Globus pallidus (tissue), 1 donor: Measurements from ENCODE around the gene DDX25.

Source experiments
- DNase-seq: peaks from one replicate; pipeline ENCODE4 v3.0.0-alpha.2; 2015; ENCODE audit warnings: low spot score

Gene DDX25

DNA sequence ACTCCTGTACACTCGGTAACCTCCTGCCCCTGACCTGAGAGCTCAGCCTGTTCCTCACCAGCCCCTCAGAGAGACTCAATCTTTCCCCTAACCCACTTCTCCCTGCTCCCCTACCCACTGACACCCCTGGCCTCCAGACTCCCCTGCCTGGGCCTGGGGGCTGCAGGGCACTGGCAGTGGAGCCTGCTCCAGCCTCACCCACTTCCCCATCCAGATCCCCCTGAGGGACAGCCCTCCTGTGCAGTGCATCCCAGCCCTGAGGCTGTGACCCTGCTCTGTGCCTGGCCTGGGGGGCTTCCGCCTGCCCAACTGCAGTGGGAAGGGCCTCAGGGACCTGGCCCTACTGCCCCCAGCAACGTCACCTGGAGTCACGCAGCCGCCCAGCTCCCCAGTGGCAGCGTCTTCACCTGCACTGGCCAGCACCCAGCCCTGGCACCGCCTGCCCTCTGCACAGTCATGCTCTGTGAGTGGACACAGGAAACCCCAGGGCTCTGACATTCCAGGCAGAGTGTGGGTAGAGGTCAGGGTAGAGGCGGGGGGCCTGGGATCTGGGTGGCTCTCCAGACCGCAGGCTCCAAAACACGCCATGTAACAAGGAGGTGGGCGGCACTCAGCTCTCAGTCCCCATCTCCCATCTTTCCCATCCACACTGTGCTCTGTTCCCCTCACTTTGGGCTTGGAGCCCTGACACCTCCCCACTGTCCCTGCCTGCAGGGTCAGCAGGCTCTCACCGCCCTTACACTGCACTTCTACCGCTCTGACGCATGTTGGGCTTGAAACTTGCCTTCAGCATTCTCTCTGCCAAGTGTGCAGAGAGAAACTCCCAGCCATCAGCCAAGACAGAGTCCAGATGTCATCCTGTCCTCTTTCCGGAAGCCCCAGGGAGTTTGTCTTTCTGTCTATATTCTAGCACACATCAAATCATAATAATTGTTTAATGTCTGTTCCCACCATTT, 46.7 kb downstream of the DDX25 start:
- DNase-seq = no peak

DNA sequence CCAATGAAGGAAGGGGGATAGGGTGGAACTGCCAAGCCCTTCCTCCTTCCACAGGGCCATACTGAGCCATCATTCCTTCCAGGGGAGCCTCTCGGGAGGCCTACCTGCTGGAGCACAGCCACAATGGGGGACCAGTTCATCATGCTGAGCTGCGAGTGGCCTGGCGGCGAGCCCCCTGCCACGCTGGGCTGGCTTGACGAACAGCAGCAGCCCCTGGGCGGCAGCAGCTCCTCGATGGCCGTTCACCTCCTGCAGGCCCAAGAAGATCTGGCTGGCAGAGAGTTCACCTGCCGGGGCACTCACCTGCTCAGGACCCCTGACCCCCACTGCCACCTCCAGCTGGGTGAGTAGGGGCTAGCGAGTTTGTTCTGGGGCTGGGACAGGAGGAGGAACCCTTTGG, 47.4 kb downstream of the DDX25 start:
- no peak for DNase-seq

DNA sequence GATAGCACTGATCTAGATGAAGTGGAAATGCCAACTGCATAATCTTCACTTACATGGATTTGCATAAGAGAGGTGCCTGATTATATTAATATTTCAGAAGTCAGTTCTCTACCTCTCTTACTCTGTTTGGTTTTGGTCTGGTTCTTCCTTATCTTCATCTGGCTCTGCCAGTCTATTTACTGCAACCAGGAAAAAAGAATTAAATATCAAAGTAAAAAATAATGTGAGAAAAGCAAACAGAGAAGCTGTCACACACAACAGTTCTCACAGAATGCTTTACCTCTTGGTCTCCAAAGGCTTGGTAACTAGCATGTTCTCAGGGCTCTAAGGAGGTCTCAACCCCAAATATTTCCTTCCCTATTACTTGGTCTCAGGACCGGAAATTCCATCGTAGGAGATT, 48.3 kb downstream of the DDX25 start:
- DNase-seq = no peak

DNA sequence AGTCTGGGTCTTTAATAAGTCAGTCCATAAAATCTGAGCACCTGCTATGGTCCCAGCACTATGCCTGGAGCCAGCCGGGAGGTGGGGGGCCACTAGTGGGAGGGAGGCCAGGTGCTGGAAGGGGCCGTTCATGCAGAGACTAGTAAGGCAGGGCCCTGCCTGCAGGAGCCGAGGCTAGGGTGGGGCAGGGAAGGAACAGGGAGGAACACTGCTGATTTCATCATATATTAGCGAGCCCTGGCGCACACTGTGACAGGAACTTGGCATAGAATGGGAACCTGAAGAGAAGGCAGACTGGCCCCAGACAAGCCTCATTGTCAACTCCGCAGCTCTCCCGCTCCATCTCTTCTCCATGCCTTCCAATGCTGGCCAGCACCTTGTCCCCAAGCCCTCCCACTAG, 48.7 kb downstream of the DDX25 start:
- DNase-seq = no peak

DNA sequence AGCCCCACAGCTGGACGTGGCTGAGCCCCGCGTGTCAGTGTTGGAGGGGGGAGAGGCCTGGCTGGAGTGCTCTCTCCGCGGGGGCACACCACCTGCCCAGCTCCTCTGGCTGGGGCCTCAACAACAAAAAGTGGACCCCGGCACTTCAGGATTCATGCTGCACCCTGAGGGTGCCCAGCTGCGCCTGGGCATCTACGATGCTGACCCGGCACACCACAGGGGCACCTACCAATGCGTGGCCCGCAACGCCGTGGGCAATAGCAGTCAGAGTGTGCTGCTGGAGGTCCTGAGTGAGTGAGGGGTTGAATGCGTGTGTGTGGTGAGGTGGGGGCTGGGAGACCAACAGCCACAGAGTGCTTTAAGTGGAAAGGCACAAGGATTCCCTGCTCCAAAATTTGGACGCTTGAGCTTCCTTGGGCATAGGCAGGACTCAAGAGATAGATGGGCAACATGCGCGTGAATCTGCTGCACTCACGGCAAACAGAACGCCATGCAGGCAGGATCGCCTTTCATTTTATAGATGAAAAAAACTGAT, 49.2 kb downstream of the DDX25 start:
- no peak for DNase-seq

DNA sequence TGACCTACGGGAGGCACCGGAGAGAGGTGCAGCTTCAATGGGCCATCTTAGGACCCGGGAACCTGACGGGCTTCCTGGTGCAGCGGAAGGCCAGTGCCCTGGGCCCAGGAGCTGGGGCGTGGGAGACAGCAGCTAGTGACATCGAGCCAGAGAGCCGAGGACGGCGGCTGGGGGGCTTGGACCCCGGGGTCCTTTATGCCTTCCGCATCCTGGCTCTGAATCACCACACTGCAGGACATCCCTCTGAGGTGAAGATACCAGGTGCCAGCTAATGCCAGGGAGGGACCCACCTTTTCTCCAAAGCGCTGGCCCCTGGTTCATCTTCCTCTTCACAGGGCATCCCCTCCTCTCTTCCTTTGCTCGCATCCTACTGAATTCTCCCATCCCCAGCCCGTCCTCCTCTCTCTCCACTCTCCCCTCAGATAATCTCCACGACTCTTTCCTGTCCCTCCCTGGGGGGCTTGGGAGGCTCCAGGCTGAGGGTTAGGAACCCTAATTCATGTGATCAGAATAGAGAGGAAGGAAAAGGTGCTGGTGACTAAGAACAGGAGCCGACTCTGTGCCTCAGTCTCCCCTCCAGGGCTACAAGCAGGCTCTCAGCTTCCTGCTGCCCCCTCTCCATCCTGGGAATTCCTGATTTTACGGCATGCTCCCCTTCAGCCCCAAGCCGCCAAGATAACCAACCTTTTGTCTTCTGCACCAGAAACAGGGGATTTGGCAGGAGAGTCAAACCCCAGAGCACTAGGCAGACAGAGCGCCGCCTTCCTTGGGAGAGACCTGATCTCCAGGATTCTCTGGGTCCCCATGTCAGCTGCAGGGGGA, 50.0 kb downstream of the DDX25 start:
- DNase-seq = no peak

DNA sequence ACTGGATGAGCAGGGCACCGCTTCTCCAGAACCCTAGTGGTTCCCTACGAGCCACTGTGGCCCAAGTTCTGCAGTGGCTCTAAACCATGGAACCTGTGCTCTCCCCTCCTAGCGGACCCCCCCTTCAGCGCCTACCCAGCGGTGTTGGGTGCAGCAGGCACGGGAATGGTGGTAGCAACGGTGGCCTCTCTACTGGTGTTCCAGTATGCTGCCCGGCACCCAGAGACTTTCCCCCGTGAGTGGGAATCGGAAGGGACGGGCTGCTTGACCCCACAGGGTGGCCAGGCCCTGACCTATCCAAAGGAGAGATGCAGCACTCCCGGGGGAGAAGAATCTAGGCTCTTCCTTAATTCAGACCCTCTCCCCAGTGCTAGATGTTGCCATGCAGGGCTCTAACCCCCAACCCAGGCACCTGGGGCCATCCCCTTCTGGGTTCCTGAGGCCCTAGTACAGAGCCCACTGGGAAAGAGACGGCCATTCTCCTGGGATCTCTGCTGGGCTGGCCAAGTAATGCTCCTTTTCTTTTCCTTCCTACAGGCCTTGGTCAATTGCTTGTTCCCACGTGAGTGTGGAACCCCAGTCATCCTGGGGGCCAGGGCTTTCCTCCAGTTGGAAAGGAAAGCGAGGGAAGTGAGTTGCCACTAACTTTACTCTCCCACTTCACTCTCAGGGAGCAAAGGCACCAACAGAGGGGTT, 50.8 kb downstream of the DDX25 start:
- no peak for DNase-seq

DNA sequence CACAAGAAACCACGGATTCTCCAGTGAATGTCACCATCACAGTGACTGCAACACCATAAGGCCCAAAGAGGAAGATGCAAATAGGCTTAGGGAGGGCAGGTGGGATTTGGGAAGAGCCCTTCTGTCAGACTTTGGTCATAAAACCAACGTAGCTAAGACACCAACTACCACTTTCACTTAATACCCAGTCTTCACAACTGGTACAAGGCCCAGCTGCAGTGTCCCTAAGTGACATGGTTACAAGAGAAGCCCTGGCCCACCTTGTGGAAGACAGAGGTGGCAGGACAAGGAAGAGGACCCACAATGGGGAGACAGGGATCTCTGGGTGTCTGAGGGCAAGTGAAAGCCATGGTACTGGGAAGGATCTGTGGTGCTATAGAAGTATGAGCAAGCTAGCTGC, 51.5 kb downstream of the DDX25 start:
- no peak for DNase-seq

DNA sequence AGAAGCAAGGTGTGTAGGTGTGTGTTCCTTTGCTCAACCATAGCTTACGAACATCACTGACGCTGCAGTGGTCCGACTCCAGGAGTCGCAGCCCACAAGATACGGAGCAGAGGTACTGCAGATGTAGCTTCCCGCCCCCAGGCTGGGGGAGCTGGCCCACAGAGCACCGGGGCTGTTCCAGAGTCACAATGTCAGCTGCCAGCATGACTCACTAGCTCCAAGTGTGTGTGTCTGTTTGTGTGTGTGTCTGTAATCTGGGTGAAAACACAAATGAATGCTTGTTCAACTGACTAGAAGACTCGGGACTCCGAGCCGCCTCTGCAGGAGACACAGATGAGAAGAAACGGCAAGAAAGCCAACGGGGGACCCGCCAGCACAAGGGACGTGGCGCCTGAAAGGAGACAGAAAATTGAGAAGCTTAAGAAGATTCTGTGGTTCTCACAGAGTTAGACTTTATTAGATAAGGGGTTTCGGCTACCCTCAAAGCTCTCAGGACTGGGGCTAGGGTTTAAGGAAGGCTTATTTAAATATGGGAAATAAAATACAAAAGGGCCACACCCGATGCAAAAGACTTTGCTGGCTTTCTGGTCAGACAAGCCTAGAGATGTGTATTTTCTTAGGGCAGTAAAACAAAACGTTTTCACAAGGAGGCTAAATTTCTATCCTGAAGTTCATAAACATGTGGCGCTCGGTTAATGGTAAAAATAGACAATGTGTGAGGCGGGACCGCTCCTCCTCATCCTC, 52.3 kb downstream of the DDX25 start:
- peak; percentile 59 for DNase-seq

DNA sequence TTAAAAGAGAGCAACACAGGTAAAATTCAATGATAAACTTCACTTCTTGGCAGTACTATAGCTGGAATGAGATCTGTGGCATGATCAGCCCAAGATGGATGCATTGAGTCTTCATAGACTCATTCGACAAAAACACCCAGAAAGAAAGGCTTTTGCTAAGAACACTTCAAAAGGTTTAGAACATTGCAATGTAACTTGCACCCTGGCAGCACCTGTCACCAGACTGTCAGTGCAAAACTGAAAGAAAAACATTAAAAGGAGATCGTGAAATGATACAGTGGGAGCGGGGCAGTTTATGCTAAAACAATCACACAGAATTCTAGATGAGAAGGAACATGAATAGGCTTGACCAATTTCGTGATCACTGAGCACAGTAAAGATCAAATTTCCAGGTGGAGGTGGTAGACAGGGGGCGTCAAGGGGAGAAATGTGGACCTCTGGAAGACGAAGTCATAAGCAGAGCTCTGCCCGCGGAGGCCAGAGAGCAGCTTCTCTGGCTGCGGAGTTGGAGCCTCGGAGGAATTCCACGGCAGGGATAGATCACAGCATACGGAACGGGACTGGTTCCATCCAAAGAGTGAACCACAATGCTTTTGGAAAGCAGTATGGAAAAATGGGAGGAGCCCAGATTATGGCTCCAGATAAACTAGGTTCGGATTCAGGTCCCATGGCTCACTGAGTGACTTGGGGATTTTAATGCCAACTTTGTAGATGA, 53.5 kb downstream of the DDX25 start:
- DNase-seq = no peak

DNA sequence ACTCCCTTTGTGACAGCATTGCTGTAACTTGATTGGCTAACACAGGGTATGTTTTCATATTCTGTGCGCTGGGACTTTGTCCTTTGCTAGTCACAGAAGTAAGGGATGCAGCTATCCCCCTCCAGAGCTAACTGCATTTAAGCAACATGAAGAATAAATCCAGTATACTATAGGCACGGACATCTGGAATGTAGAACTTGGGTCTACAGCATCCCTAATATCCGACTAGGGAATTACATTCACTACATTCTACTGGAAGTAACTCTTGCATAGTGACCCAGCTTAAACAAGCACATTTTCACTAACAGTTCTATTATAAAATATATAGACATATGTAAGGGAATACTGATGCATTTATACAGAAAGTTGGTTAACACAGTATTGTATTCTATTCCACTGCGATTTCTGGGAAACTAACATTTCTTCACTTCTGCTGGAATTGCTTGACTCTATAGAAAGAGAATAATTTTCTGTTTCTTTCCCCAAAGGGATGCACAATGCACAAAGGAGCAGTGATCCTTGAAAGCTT, 54.6 kb downstream of the DDX25 start:
- no peak for DNase-seq

DNA sequence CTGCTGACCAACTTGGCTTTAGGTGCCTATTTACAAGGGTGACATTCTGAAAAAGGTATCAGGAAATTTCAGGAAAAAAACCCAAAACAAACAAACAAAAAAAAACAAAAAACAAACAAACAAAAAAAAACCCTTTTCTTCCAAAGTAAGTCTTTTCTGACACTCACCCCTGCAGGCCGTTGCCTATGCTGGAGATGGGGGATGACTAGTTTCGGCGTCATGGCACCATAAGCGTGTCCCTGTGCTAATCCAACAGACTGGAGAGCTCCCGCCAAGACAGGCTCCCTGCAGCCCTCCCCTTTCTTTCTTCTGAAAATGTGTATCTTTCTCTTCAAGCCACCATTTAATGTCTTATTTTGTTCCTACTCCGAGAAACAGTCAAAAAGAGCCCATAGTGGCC, 55.2 kb downstream of the DDX25 start:
- no peak for DNase-seq

DNA sequence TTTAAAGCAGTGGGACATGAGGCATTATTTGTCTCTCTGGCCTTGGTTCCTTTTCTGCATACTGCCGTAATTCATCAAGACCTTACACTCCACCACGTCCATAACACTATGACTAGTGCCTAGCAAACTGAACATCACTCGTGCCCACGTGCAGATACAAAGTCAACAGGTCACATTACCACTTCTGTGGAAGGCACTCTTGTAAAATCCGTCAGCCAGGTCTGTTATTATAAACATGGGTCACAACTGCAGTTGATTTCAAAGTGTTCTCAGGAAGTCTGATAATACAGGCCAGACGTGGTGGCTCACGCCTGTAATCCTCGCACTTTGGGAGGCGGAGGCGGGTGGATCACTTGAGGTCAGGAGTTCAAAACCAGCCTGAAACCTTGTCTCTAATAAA, 55.6 kb downstream of the DDX25 start:
- no peak for DNase-seq

DNA sequence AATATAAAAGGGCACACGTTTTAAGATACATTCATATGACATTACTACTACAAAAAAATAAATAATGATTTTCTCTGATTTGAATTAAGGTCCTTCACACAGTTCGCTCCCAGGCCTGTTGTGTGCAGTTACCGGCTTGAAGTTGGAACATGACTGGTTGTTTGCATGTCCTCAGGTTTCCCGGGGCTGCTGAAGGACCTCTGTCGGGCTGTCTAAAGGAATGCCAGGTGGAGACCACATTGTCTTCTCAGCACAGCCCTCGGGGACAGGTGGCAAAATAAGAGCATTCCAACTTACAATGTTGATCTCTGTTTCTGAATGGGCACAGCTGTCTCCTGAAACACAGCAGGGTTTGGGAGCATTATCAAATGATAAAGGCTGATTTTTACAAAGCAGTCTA, 56.5 kb downstream of the DDX25 start:
- no peak for DNase-seq

DNA sequence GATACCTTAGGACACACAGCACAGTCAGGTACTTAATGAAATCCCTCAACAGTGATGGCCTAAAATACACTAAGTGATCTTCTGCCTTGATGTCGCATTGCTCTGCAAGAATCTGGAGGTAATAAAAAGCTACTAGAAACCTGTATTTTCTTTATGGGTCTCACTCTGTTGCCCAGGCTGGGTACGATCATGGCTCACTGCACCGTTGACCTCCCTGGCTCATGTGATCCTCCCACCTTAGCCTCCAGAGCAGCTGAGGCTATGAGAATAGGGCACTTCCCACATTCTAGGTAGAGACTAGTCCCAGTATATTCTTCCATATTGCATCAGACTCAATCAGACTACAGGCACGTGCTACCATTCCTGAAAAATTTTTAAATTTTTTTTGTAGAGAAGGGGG, 63.2 kb downstream of the DDX25 start:
- no peak for DNase-seq

DNA sequence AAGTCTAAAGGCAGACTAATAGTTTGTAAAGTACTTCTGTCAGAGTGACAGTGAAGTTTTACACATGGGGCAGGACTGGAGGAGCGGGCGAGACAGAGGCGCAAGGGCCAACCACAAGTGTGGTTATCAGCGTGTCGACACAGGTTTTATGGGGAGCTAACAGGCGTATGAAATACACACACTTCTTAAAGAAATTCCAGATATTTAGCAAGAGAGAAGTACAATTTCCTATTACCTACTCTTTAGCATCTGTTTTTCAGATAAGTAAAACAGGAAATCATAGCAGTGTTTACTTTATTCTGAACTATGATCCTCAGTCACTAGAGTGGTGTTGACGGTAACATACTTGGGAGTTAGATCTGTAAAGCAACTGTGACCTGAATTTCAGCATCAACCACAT, 64.0 kb downstream of the DDX25 start:
- DNase-seq = no peak

DNA sequence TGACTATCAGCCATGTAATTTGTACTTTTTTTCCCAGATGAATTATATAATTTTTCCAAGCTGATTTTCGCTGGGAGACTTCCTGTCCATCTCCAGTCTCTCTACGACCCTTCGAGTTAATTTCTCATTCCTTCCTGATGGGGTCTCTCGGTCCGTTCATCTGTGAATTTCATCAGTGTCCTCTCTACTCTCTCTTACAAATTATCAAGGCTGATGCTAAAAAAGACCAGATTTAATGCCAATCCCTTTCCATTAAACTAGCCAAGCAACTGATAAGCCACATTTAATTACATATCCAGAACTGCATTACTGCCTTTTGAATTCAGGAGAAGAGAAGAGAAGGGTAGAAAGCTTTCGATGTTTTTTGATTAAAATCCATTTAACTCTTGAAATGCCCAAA, 67.3 kb downstream of the DDX25 start:
- DNase-seq = no peak

DNA sequence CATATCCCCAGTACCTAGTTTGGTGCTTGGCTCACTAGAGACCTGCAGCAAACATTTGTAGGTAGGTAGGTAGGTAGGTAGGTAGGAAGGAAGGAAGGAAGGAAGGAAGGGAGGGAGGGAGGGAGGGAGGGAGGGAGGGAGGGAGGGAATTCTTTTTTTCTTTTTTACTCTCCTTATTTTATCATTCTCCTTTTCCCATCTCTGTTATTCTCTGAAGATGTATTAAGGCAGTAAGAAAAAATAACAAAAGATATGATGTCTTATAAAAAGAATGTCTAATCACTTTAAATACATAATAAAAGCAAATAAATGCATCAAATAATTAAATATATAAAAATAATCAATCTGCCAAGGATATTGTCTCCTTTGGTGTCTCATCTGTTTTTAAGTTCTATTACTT, 70.0 kb downstream of the DDX25 start:
- DNase-seq = no peak

DNA sequence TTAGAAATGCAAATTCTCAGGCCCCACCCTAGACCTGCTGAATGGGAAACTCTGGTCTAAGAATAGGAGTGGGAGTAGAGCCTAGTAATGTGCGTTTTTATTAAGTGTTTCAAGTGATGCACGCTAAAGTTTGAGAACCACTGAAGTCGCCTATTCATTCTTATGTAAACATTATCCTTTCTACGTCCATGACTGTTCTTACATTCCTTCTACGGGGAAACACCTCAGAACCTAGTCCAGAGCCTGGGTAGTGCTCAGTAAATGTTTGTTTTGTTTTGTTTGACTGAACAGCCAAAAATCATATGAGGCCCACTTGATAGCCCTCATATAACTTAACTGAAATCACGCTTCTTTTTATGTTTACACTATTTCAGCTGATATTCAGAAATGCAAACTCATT, 71.3 kb downstream of the DDX25 start:
- no peak for DNase-seq

DNA sequence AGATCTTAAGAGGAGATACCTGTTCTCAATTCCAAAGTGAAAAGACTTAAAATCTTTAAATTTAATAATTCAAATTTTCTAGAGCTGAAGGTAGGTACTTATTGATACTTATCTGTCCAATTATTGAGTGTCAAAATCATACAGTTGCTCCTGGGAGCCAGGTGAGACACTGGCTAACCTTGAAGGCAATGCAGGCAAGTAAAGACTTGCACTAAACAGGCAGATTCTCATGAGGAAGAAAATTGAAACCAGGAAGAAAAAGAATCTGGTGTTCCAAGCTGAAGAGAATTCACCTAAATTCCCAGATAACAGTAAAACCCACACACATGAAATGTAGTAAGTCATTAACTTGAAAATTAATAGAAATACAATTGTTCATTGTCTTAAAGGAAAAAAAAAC, 71.8 kb downstream of the DDX25 start:
- no peak for DNase-seq

DNA sequence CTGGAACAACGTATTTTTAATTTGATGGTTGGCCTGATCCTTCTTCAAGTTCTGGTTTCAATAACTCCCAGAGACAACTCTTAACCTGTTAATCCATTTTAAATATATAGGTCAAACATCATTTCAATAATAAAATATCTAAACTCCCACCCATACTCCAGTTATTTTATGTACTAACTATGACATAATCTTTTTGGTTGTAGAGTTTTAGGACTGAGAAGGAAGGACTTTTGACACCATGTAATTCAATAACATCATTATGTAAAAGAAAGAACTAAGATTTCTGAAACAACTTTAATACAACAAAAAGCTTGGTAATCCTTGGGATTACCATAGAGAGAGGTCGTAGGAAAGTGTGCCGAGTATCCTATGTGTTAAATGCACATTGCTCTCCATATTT, 73.0 kb downstream of the DDX25 start:
- DNase-seq = no peak
